HCT116 (cell line): ENCODE measurements around the gene AQP4. TPM values are rescaled to one million over a fixed set of nuclear protein-coding genes. Genes with fewer than 3 reads are reported as not detected.

ENCODE experiments used
- ATAC-seq: fragments of 200-7000 bp; cut with Tn5 transposase; 2 replicates; pipeline ENCODE4 v1.9.1; 2020; ENCODE audit warnings: mild to moderate bottlenecking, moderate library complexity
- BruUV-seq: library from RNA; stranded (reverse); fragments of 400-500 nt; replicated peaks from 2 replicates; lab custom pipeline; 2021; lab: Mats Ljungman, UMichigan
- CTCF ChIA-PET: fragments of 300-600 bp; sonication (Branson Sonifier 250); formaldehyde crosslinking; loops from one replicate; lab custom pipeline; 2021; ENCODE audit warnings: antibody characterized with exemption; lab: Charles Lee
- POLR2A ChIA-PET: fragments of 300-600, 350-600 bp; sonication (Branson Sonifier 250); formaldehyde crosslinking; loops from one replicate; lab custom pipeline; 2021; ENCODE audit warnings: antibody characterized with exemption; lab: Charles Lee
- RAD21 ChIA-PET, 2 experiments: fragments of 300-600 bp; sonication (Branson Sonifier 250); formaldehyde crosslinking; loops; one replicate each; lab custom pipeline; 2023; ENCODE audit warnings: low total read pairs in 2 of 2; ENCODE audit not compliant: uncharacterized antibody in 2 of 2, unreplicated experiment in 2 of 2, low non-redundant PET in 1 of 2; lab: Charles Lee
- DNase-seq: peaks from one replicate; pipeline ENCODE4 v3.0.0-alpha.2; 2010; ENCODE audit warnings: low read depth, low spot score
- H2AFZ ChIP-seq: fragments of 200-600 bp; shearing (Covaris generic), sonication (generic); 2 replicates; pipeline ENCODE4 v1.6.1; 2017; ENCODE audit warnings: low read depth, mixed run types, mixed read lengths, antibody characterized with exemption, low read length; ENCODE audit not compliant: poor library complexity, severe bottlenecking
- H3K27ac ChIP-seq: 2 replicates; pipeline ENCODE4 v1.5.1; 2012; ENCODE audit warnings: low read depth, low read length
- H3K27me3 ChIP-seq: fragments of 200-600 bp; sonication (generic); 2 replicates; pipeline ENCODE4 v1.6.1; 2016; ENCODE audit warnings: mixed run types, low read length, mixed read lengths; ENCODE audit not compliant: insufficient read depth
- H3K36me3 ChIP-seq, 2 experiments: fragments of 200-500 bp in 1 of 2; fragments of 200-600 bp in 1 of 2; sonication (Bioruptor generic) in 1 of 2; sonication (generic) in 1 of 2; 2 replicates each; pipeline versions ENCODE4 v1.5.1 to v1.6.1; 2014 to 2016; ENCODE audit warnings: low read length in 2 of 2, inconsistent platforms in 1 of 2, mixed read lengths in 1 of 2, mixed run types in 1 of 2; ENCODE audit not compliant: insufficient read depth in 2 of 2, control insufficient read depth in 1 of 2
- H3K4me1 ChIP-seq, 2 experiments: fragments of 200-600 bp in 1 of 2; sonication (generic) in 1 of 2; 2 replicates each; pipeline versions ENCODE4 v1.5.1 to v1.6.1; 2012 to 2017; ENCODE audit warnings: low read length in 2 of 2, inconsistent platforms in 1 of 2, mild to moderate bottlenecking in 1 of 2, mixed read lengths in 1 of 2, mixed run types in 1 of 2, moderate library complexity in 1 of 2; ENCODE audit not compliant: insufficient read depth in 2 of 2, control insufficient read depth in 1 of 2
- H3K4me2 ChIP-seq: fragments of 200-600 bp; sonication (generic); 2 replicates; pipeline ENCODE4 v1.6.1; 2017; ENCODE audit warnings: mixed run types, low read length, mixed read lengths
- H3K4me3 ChIP-seq, 2 experiments: fragments of 200-600 bp in 1 of 2; sonication (generic) in 1 of 2; replicated peaks in 1 of 2; 2 replicates each; pipeline ENCODE4 v1.5.1; 2011 to 2016; ENCODE audit warnings: low read length in 2 of 2, control low read depth in 1 of 2, low read depth in 1 of 2, mild to moderate bottlenecking in 1 of 2, mixed read lengths in 1 of 2, mixed run types in 1 of 2
- H3K79me2 ChIP-seq: fragments of 200-600 bp; sonication (generic); 2 replicates; pipeline ENCODE4 v1.6.1; 2017; ENCODE audit warnings: mild to moderate bottlenecking, mixed run types, low read length, moderate library complexity, mixed read lengths; ENCODE audit not compliant: insufficient read depth
- H3K9ac ChIP-seq: fragments of 200-600 bp; sonication (generic); 2 replicates; pipeline ENCODE4 v1.6.1; 2016; ENCODE audit warnings: low read length, mixed read lengths
- H3K9me2 ChIP-seq: fragments of 200-600 bp; sonication (generic), shearing (Covaris generic); 2 replicates; pipeline ENCODE4 v1.6.1; 2017; ENCODE audit warnings: mixed run types, mild to moderate bottlenecking, moderate library complexity; ENCODE audit not compliant: insufficient read depth
- H3K9me3 ChIP-seq, 2 experiments: fragments of 200-500 bp in 1 of 2; fragments of 200-600 bp in 1 of 2; sonication (Bioruptor generic) in 1 of 2; sonication (generic) in 1 of 2; 2 replicates each; pipeline ENCODE4 v1.6.1; 2014 to 2017; ENCODE audit warnings: low read length in 2 of 2, mixed read lengths in 2 of 2, inconsistent platforms in 1 of 2, low read depth in 1 of 2, mild to moderate bottlenecking in 1 of 2, mixed run types in 1 of 2, moderate library complexity in 1 of 2; ENCODE audit not compliant: control insufficient read depth in 1 of 2, insufficient read depth in 1 of 2
- H4K20me1 ChIP-seq: fragments of 200-600 bp; sonication (generic), shearing (Covaris generic); 2 replicates; pipeline ENCODE4 v1.6.1; 2017; ENCODE audit warnings: mixed run types, mild to moderate bottlenecking, moderate library complexity; ENCODE audit not compliant: insufficient read depth
- ATF3 ChIP-seq: IDR thresholded peaks from 2 replicates; pipeline ENCODE4 v1.6.1; 2012
- EGR1 ChIP-seq: IDR thresholded peaks from 2 replicates; pipeline ENCODE4 v1.6.1; 2012; ENCODE audit warnings: low read depth
- EZH2phosphoT487 ChIP-seq: fragments of 200-600 bp; IDR thresholded peaks from 2 replicates; pipeline ENCODE4 v1.6.1; 2018; ENCODE audit warnings: antibody characterized with exemption, borderline replicate concordance
- FOSL1 ChIP-seq: IDR thresholded peaks from 2 replicates; pipeline ENCODE4 v1.6.1; 2012; ENCODE audit warnings: low read depth
- POLR2A ChIP-seq: IDR thresholded peaks from 2 replicates; pipeline ENCODE4 v1.7.0; 2011; ENCODE audit warnings: borderline replicate concordance; ENCODE audit not compliant: insufficient read depth, insufficient read length; ENCODE audit errors: extremely low read depth
- SIN3A ChIP-seq: IDR thresholded peaks from 2 replicates; pipeline ENCODE4 v1.6.1; 2012; ENCODE audit warnings: low read depth
- SP1 ChIP-seq: IDR thresholded peaks from 2 replicates; pipeline ENCODE4 v1.6.1; 2012; ENCODE audit warnings: low read depth
- SRF ChIP-seq: IDR thresholded peaks from 2 replicates; pipeline ENCODE4 v1.6.1; 2012; ENCODE audit warnings: low read depth
- TCF7L2 ChIP-seq: IDR thresholded peaks from 2 replicates; pipeline ENCODE4 v1.7.0; 2011; ENCODE audit warnings: borderline replicate concordance, inconsistent platforms; ENCODE audit not compliant: insufficient read depth, insufficient read length; ENCODE audit errors: extremely low read depth
- YY1 ChIP-seq: IDR thresholded peaks from 2 replicates; pipeline ENCODE4 v1.6.1; 2011; ENCODE audit warnings: low read length, low read depth, moderate library complexity, mild to moderate bottlenecking; ENCODE audit not compliant: insufficient replicate concordance; ENCODE audit errors: extremely low read depth
- ZBTB33 ChIP-seq: IDR thresholded peaks from 2 replicates; pipeline ENCODE4 v1.6.1; 2011; ENCODE audit warnings: mild to moderate bottlenecking, low read length, moderate library complexity; ENCODE audit not compliant: insufficient replicate concordance; ENCODE audit errors: extremely low read depth
- intact Hi-C: fragments of 100-400 bp; cut with micrococcal nuclease; formaldehyde crosslinking; loops from 2 replicates; pipeline ENCODE4 v1.10.0; 2022
- total RNA-seq: library from RNA; stranded (reverse); gene quantifications from one replicate; pipeline ENCODE4 v1.2.1, GENCODE V29; 2021; ENCODE audit not compliant: unreplicated experiment

The AQP4 gene
- total RNA-seq, 1 experiment from 2014 or later: 0.07 TPM

GRCh38 chr18:26821181-26821580, 44.3 kb downstream of the AQP4 start:
- no peaks in the 10 kb centered on the region for H4K20me1 ChIP-seq
- no peak for DNase-seq
- intact Hi-C loops: no loop called here
- no peak overlapping the region for H3K9ac ChIP-seq
- TF ChIP-seq EGR1 (no peak), TCF7L2 (no peak), YY1 (no peak), FOSL1 (no peak), SP1 (no peak), SIN3A (no peak), ZBTB33 (no peak), POLR2A (no peak), SRF (no peak), ATF3 (no peak), EZH2phosphoT487 (no peak)
- ChIA-PET RAD21 (no interaction called here), POLR2A (no interaction called here), CTCF (no interaction called here)
- no peaks in the 10 kb centered on the region for H3K36me3 ChIP-seq
- no TSS peak for BruUV-seq
- no peak overlapping the region for H2AFZ ChIP-seq
- ATAC-seq: no peak
- no peaks in the 10 kb centered on the region for H3K4me1 ChIP-seq
- H3K27me3 ChIP-seq: peaks cover 13% of the 10 kb centered on the region
- no peak overlapping the region for H3K4me3 ChIP-seq
- H3K79me2 ChIP-seq: no peaks in the 10 kb centered on the region
- no peak overlapping the region for H3K27ac ChIP-seq
- H3K9me2 ChIP-seq: no peaks in the 10 kb centered on the region
- H3K4me2 ChIP-seq: no peak overlapping the region
- no peaks in the 10 kb centered on the region for H3K9me3 ChIP-seq
